Measurements from ENCODE around the gene FAM13B. TPM values are rescaled to one million over a fixed set of nuclear protein-coding genes. Genes with fewer than 3 reads are reported as not detected.

Gene FAM13B
- total and polyA plus RNA-seq, 9 of the 15 experiments (the other 6 are each of a cell fraction or from before 2014, with no cell fraction given): 2.3 to 21.6 (median 14.1) TPM

- Histone ChIP-seq H3K9ac (ENCODE audit: insufficient read depth in 1 of 2, low read depth in 2 of 2, low read length in 2 of 2) (no peak overlapping the region), H4K20me1 (replicated peaks; ENCODE audit: control insufficient read depth, insufficient read depth, low read length) (no peaks in the 10 kb centered on the region), H3K36me3 (ENCODE audit: control insufficient read depth, insufficient read depth, low read length) (peaks cover 81% of the 10 kb centered on the region), H3K27ac (ENCODE audit: extremely low read depth, low read depth, low read length) (no peak overlapping the region), H3K4me1 (replicated peaks in 1 of 2; ENCODE audit: control insufficient read depth in 2 of 2, insufficient read depth in 2 of 2, low read length in 2 of 2) (no peaks in the 10 kb centered on the region), H3K9me3 (replicated peaks; ENCODE audit: control insufficient read depth, insufficient read depth, low read depth, low read length) (no peaks in the 10 kb centered on the region), H3K4me3 (no peak overlapping the region), H2AFZ (ENCODE audit: low read depth, low read length) (no peak overlapping the region), H3K9me1 (ENCODE audit: control insufficient read depth, insufficient read depth, low read length) (no peaks in the 10 kb centered on the region), H3K27me3 (ENCODE audit: control insufficient read depth in 2 of 2, insufficient read depth in 2 of 2, low read length in 2 of 2) (no peaks in the 10 kb centered on the region), H3K4me2 (ENCODE audit: insufficient read depth, low read length) (no peak overlapping the region), H3K79me2 (ENCODE audit: control insufficient read depth, insufficient read depth, low read length) (no peaks in the 10 kb centered on the region)
- ATAC-seq (no peak), FAIRE-seq (no peak), DNase-seq (ENCODE audit: extremely low read depth in 1 of 4, low spot score in 3 of 4) (no peak)
- BruUV-seq (replicated peaks): no TSS peak
- WGBS (ENCODE audit: insufficient coverage, low coverage, missing lambda C conversion rate): 100% methylated on average over 1 of the region's 1 CpG
- ChIA-PET POLR2A (interaction anchor here (1.5 kb wide), 1 partner anchor 9 kb away, joined by 4 read pairs; no protein-coding TSS in a partner anchor), CTCF (ENCODE audit: low intra/inter-chr PET ratio) (no interaction called here)
- in situ Hi-C loops (cut with MboI): no loop called here
- TF ChIP-seq ZBTB40 (IDR thresholded peaks at IDR 0.05) (no peak), ZBTB40 (CRISPR knock-in tag; IDR thresholded peaks at IDR 0.05) (no peak), MAFG (tag; conservative IDR thresholded peaks at IDR 0.05) (0 out of 2 replicates have a peak, but pooled peaks have one; percentile 37), MAFF (IDR thresholded peaks at IDR 0.05; ENCODE audit: low read length) (peak; percentile 38; the same call in 1 of the 2 replicates), ZNF316 (IDR thresholded peaks at IDR 0.05) (peak; percentile 83), C11orf30 (IDR thresholded peaks at IDR 0.05; ENCODE audit: low read depth) (peak; percentile 56; the same call in 1 of the 2 replicates)
- intact Hi-C loops (cut with micrococcal nuclease): no loop called here
These were observed 87.1 kb downstream of the FAM13B start for GRCh38 chr5:137945825-137946224.
